ENCODE data around the gene DLEC1.

DNA sequence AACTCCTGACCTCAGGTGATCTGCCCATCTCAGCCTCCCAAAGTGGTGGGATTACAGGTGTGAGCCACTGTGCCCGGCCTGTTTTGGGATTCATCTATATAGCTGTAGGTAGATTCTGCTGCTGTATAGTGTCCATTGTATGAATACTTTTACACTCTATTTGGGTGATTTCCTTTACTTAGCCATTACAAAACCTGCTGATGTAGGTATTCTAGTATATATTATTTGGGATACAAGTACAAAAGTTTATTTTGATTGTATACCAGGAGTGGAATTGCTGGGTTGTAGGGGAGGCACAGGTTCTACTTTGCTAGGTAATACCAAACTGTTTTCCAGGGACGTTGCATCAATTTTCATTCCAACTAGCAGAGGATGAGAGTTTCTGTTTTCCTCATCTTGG, 116.8 kb downstream of the DLEC1 start:
- no peak for TF ChIP-seq POLR2A (IDR thresholded peaks at IDR 0.05)
- TF ChIP-seq, protein P1, sequence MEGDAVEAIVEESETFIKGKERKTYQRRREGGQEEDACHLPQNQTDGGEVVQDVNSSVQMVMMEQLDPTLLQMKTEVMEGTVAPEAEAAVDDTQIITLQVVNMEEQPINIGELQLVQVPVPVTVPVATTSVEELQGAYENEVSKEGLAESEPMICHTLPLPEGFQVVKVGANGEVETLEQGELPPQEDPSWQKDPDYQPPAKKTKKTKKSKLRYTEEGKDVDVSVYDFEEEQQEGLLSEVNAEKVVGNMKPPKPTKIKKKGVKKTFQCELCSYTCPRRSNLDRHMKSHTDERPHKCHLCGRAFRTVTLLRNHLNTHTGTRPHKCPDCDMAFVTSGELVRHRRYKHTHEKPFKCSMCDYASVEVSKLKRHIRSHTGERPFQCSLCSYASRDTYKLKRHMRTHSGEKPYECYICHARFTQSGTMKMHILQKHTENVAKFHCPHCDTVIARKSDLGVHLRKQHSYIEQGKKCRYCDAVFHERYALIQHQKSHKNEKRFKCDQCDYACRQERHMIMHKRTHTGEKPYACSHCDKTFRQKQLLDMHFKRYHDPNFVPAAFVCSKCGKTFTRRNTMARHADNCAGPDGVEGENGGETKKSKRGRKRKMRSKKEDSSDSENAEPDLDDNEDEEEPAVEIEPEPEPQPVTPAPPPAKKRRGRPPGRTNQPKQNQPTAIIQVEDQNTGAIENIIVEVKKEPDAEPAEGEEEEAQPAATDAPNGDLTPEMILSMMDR (IDR thresholded peaks at IDR 0.05) = no peak
